HCT116 (cell line): ENCODE measurements around the gene GOLGA3. TPM values are rescaled to one million over a fixed set of nuclear protein-coding genes. Genes with fewer than 3 reads are reported as not detected.

Experiments
- ATAC-seq: fragments of 200-7000 bp; cut with Tn5 transposase; 2 replicates; pipeline ENCODE4 v1.9.1; 2020; ENCODE audit warnings: mild to moderate bottlenecking, moderate library complexity
- BruUV-seq: library from RNA; stranded (reverse); fragments of 400-500 nt; replicated peaks from 2 replicates; lab custom pipeline; 2021; lab: Mats Ljungman, UMichigan
- CTCF ChIA-PET: fragments of 300-600 bp; sonication (Branson Sonifier 250); formaldehyde crosslinking; loops from one replicate; lab custom pipeline; 2021; ENCODE audit warnings: antibody characterized with exemption; lab: Charles Lee
- POLR2A ChIA-PET: fragments of 300-600, 350-600 bp; sonication (Branson Sonifier 250); formaldehyde crosslinking; loops from one replicate; lab custom pipeline; 2021; ENCODE audit warnings: antibody characterized with exemption; lab: Charles Lee
- RAD21 ChIA-PET, 2 experiments: fragments of 300-600 bp; sonication (Branson Sonifier 250); formaldehyde crosslinking; loops; one replicate each; lab custom pipeline; 2023; ENCODE audit warnings: low total read pairs in 2 of 2; ENCODE audit not compliant: uncharacterized antibody in 2 of 2, unreplicated experiment in 2 of 2, low non-redundant PET in 1 of 2; lab: Charles Lee
- DNase-seq: peaks from one replicate; pipeline ENCODE4 v3.0.0-alpha.2; 2010; ENCODE audit warnings: low read depth, low spot score
- H2AFZ ChIP-seq: fragments of 200-600 bp; shearing (Covaris generic), sonication (generic); 2 replicates; pipeline ENCODE4 v1.6.1; 2017; ENCODE audit warnings: low read depth, mixed run types, mixed read lengths, antibody characterized with exemption, low read length; ENCODE audit not compliant: poor library complexity, severe bottlenecking
- H3K27ac ChIP-seq: 2 replicates; pipeline ENCODE4 v1.5.1; 2012; ENCODE audit warnings: low read depth, low read length
- H3K27me3 ChIP-seq: fragments of 200-600 bp; sonication (generic); 2 replicates; pipeline ENCODE4 v1.6.1; 2016; ENCODE audit warnings: mixed run types, low read length, mixed read lengths; ENCODE audit not compliant: insufficient read depth
- H3K36me3 ChIP-seq, 2 experiments: fragments of 200-500 bp in 1 of 2; fragments of 200-600 bp in 1 of 2; sonication (Bioruptor generic) in 1 of 2; sonication (generic) in 1 of 2; 2 replicates each; pipeline versions ENCODE4 v1.5.1 to v1.6.1; 2014 to 2016; ENCODE audit warnings: low read length in 2 of 2, inconsistent platforms in 1 of 2, mixed read lengths in 1 of 2, mixed run types in 1 of 2; ENCODE audit not compliant: insufficient read depth in 2 of 2, control insufficient read depth in 1 of 2
- H3K4me1 ChIP-seq, 2 experiments: fragments of 200-600 bp in 1 of 2; sonication (generic) in 1 of 2; 2 replicates each; pipeline versions ENCODE4 v1.5.1 to v1.6.1; 2012 to 2017; ENCODE audit warnings: low read length in 2 of 2, inconsistent platforms in 1 of 2, mild to moderate bottlenecking in 1 of 2, mixed read lengths in 1 of 2, mixed run types in 1 of 2, moderate library complexity in 1 of 2; ENCODE audit not compliant: insufficient read depth in 2 of 2, control insufficient read depth in 1 of 2
- H3K4me2 ChIP-seq: fragments of 200-600 bp; sonication (generic); 2 replicates; pipeline ENCODE4 v1.6.1; 2017; ENCODE audit warnings: mixed run types, low read length, mixed read lengths
- H3K4me3 ChIP-seq, 2 experiments: fragments of 200-600 bp in 1 of 2; sonication (generic) in 1 of 2; replicated peaks in 1 of 2; 2 replicates each; pipeline ENCODE4 v1.5.1; 2011 to 2016; ENCODE audit warnings: low read length in 2 of 2, control low read depth in 1 of 2, low read depth in 1 of 2, mild to moderate bottlenecking in 1 of 2, mixed read lengths in 1 of 2, mixed run types in 1 of 2
- H3K79me2 ChIP-seq: fragments of 200-600 bp; sonication (generic); 2 replicates; pipeline ENCODE4 v1.6.1; 2017; ENCODE audit warnings: mild to moderate bottlenecking, mixed run types, low read length, moderate library complexity, mixed read lengths; ENCODE audit not compliant: insufficient read depth
- H3K9ac ChIP-seq: fragments of 200-600 bp; sonication (generic); 2 replicates; pipeline ENCODE4 v1.6.1; 2016; ENCODE audit warnings: low read length, mixed read lengths
- H3K9me2 ChIP-seq: fragments of 200-600 bp; sonication (generic), shearing (Covaris generic); 2 replicates; pipeline ENCODE4 v1.6.1; 2017; ENCODE audit warnings: mixed run types, mild to moderate bottlenecking, moderate library complexity; ENCODE audit not compliant: insufficient read depth
- H3K9me3 ChIP-seq, 2 experiments: fragments of 200-500 bp in 1 of 2; fragments of 200-600 bp in 1 of 2; sonication (Bioruptor generic) in 1 of 2; sonication (generic) in 1 of 2; 2 replicates each; pipeline ENCODE4 v1.6.1; 2014 to 2017; ENCODE audit warnings: low read length in 2 of 2, mixed read lengths in 2 of 2, inconsistent platforms in 1 of 2, low read depth in 1 of 2, mild to moderate bottlenecking in 1 of 2, mixed run types in 1 of 2, moderate library complexity in 1 of 2; ENCODE audit not compliant: control insufficient read depth in 1 of 2, insufficient read depth in 1 of 2
- H4K20me1 ChIP-seq: fragments of 200-600 bp; sonication (generic), shearing (Covaris generic); 2 replicates; pipeline ENCODE4 v1.6.1; 2017; ENCODE audit warnings: mixed run types, mild to moderate bottlenecking, moderate library complexity; ENCODE audit not compliant: insufficient read depth
- CBX3 ChIP-seq: IDR thresholded peaks from 2 replicates; pipeline ENCODE4 v1.6.1; 2012; ENCODE audit warnings: low read depth
- EGR1 ChIP-seq: IDR thresholded peaks from 2 replicates; pipeline ENCODE4 v1.6.1; 2012; ENCODE audit warnings: low read depth
- ELF1 ChIP-seq: IDR thresholded peaks from 2 replicates; pipeline ENCODE4 v1.6.1; 2012; ENCODE audit warnings: low read depth, borderline replicate concordance
- EZH2 ChIP-seq: fragments of 200-600 bp; sonication (generic); IDR thresholded peaks from 2 replicates; pipeline ENCODE4 v1.6.1; 2017; ENCODE audit warnings: antibody characterized with exemption, mixed run types
- EZH2phosphoT487 ChIP-seq: fragments of 200-600 bp; IDR thresholded peaks from 2 replicates; pipeline ENCODE4 v1.6.1; 2018; ENCODE audit warnings: antibody characterized with exemption, borderline replicate concordance
- FOSL1 ChIP-seq: IDR thresholded peaks from 2 replicates; pipeline ENCODE4 v1.6.1; 2012; ENCODE audit warnings: low read depth
- MAX ChIP-seq: IDR thresholded peaks from 2 replicates; pipeline ENCODE4 v1.6.1; 2012
- POLR2AphosphoS5 ChIP-seq: IDR thresholded peaks from 2 replicates; pipeline ENCODE4 v1.6.1; 2011; ENCODE audit warnings: mild to moderate bottlenecking, low read depth, low read length, moderate library complexity
- RAD21 ChIP-seq: IDR thresholded peaks from 2 replicates; pipeline ENCODE4 v1.6.1; 2012; ENCODE audit warnings: low read depth, mild to moderate bottlenecking
- YY1 ChIP-seq: IDR thresholded peaks from 2 replicates; pipeline ENCODE4 v1.6.1; 2011; ENCODE audit warnings: low read length, low read depth, moderate library complexity, mild to moderate bottlenecking; ENCODE audit not compliant: insufficient replicate concordance; ENCODE audit errors: extremely low read depth
- ZNF274 ChIP-seq: fragments of 200-500 bp; sonication (Bioruptor generic); IDR thresholded peaks from 2 replicates; pipeline ENCODE4 v1.6.1; 2014; ENCODE audit warnings: mild to moderate bottlenecking, low read depth, low read length, inconsistent platforms
- intact Hi-C: fragments of 100-400 bp; cut with micrococcal nuclease; formaldehyde crosslinking; loops from 2 replicates; pipeline ENCODE4 v1.10.0; 2022
- total RNA-seq: library from RNA; stranded (reverse); gene quantifications from one replicate; pipeline ENCODE4 v1.2.1, GENCODE V29; 2021; ENCODE audit not compliant: unreplicated experiment
- TF ChIP-seq, protein P1 (sequence below): IDR thresholded peaks from 2 replicates; pipeline ENCODE4 v1.6.1; 2012; ENCODE audit warnings: low read depth

The GOLGA3 gene
- total RNA-seq, 1 experiment from 2014 or later: 35.1 TPM

- Histone ChIP-seq H3K27ac (no peak overlapping the region), H3K4me1 (no peaks in the 10 kb centered on the region), H3K4me3 (no peak overlapping the region), H3K79me2 (peaks cover 10% of the 10 kb centered on the region; the same call in 1 of the 2 replicates), H3K9me2 (no peaks in the 10 kb centered on the region), H4K20me1 (peaks cover 3% of the 10 kb centered on the region; the same call in 1 of the 2 replicates), H3K9ac (no peak overlapping the region), H3K4me2 (no peak overlapping the region), H3K9me3 (no peaks in the 10 kb centered on the region), H2AFZ (no peak overlapping the region), H3K27me3 (no peaks in the 10 kb centered on the region), H3K36me3 (peaks cover 48 to 56% of the 10 kb centered on the region in 2 experiments)
- DNase-seq (no peak), ATAC-seq (no peak)
- CTCF ChIA-PET: no interaction called here
- intact Hi-C loops: no loop called here
- RAD21 ChIA-PET: no interaction called here
- TF ChIP-seq RAD21 (no peak), POLR2AphosphoS5 (peak; percentile 21; the same call in 1 of the 2 replicates)
- POLR2A ChIA-PET: no interaction called here
- no TSS peak for BruUV-seq
Measured at GRCh38 chr12:132723015-132723763, 105.5 kb downstream of the GOLGA3 start.

GRCh38 chr12:132720606-132721345 lies 107.9 kb downstream of the GOLGA3 start:
- H3K9ac ChIP-seq: no peak overlapping the region
- no peak for ATAC-seq
- no peak overlapping the region for H3K4me3 ChIP-seq
- BruUV-seq: no TSS peak
- H2AFZ ChIP-seq: no peak overlapping the region
- no peaks in the 10 kb centered on the region for H3K9me3 ChIP-seq
- no peaks in the 10 kb centered on the region for H3K27me3 ChIP-seq
- ChIA-PET CTCF (no interaction called here), RAD21 (no interaction called here), POLR2A (no interaction called here)
- H3K27ac ChIP-seq: no peak overlapping the region; the same call in 1 of the 2 replicates
- no peak overlapping the region for H3K4me2 ChIP-seq
- peaks cover 19% of the 10 kb centered on the region; the same call in 1 of the 2 replicates for H3K79me2 ChIP-seq
- DNase-seq: no peak
- peaks cover 32 to 33% of the 10 kb centered on the region in 2 experiments; a peak in 3 of 4 replicates for H3K36me3 ChIP-seq
- peaks cover 3% of the 10 kb centered on the region; the same call in 1 of the 2 replicates for H4K20me1 ChIP-seq
- intact Hi-C loops: no loop called here
- H3K4me1 ChIP-seq: no peaks in the 10 kb centered on the region
- no peaks in the 10 kb centered on the region for H3K9me2 ChIP-seq
- TF ChIP-seq MAX (no peak), CBX3 (no peak), ZNF274 (no peak), EGR1 (no peak), YY1 (no peak), EZH2 (no peak), RAD21 (no peak), ELF1 (no peak), FOSL1 (no peak), EZH2phosphoT487 (no peak)
- TF ChIP-seq, protein P1, sequence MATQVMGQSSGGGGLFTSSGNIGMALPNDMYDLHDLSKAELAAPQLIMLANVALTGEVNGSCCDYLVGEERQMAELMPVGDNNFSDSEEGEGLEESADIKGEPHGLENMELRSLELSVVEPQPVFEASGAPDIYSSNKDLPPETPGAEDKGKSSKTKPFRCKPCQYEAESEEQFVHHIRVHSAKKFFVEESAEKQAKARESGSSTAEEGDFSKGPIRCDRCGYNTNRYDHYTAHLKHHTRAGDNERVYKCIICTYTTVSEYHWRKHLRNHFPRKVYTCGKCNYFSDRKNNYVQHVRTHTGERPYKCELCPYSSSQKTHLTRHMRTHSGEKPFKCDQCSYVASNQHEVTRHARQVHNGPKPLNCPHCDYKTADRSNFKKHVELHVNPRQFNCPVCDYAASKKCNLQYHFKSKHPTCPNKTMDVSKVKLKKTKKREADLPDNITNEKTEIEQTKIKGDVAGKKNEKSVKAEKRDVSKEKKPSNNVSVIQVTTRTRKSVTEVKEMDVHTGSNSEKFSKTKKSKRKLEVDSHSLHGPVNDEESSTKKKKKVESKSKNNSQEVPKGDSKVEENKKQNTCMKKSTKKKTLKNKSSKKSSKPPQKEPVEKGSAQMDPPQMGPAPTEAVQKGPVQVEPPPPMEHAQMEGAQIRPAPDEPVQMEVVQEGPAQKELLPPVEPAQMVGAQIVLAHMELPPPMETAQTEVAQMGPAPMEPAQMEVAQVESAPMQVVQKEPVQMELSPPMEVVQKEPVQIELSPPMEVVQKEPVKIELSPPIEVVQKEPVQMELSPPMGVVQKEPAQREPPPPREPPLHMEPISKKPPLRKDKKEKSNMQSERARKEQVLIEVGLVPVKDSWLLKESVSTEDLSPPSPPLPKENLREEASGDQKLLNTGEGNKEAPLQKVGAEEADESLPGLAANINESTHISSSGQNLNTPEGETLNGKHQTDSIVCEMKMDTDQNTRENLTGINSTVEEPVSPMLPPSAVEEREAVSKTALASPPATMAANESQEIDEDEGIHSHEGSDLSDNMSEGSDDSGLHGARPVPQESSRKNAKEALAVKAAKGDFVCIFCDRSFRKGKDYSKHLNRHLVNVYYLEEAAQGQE: no peak
